HTERT RPE-1 (cell line): Measurements from ENCODE around the gene TANGO6.

Experiments
- in situ Hi-C: fragments of 300-500 bp; cut with MboI; formaldehyde crosslinking; loops from 4 replicates; pipeline ENCODE4 v1.14.3; 2020; ENCODE audit warnings: low sequenced_read_pairs

The TANGO6 gene

GRCh38 chr16:68907297-68907696, 64.0 kb downstream of the TANGO6 start:
- in situ Hi-C loops = no loop called here

GRCh38 chr16:68907781-68908181, 64.5 kb downstream of the TANGO6 start:
- in situ Hi-C loops = no loop called here

GRCh38 chr16:68909099-68909733, 65.9 kb downstream of the TANGO6 start:
- in situ Hi-C loops = no loop called here

- in situ Hi-C loops = no loop called here
These were observed 66.7 kb downstream of the TANGO6 start for GRCh38 chr16:68910051-68910450.

- in situ Hi-C loops = no loop called here
These were observed 72.3 kb downstream of the TANGO6 start for GRCh38 chr16:68915589-68915988.

- in situ Hi-C loops = no loop called here
These were observed 74.2 kb downstream of the TANGO6 start for GRCh38 chr16:68917541-68917940.

- in situ Hi-C loops = no loop called here
These were observed 77.0 kb downstream of the TANGO6 start for GRCh38 chr16:68920349-68920748.

GRCh38 chr16:68921637-68922036, 78.3 kb downstream of the TANGO6 start:
- in situ Hi-C loops = no loop called here

GRCh38 chr16:68923116-68923515, 79.8 kb downstream of the TANGO6 start:
- in situ Hi-C loops = no loop called here

GRCh38 chr16:68927018-68927417, 83.7 kb downstream of the TANGO6 start:
- in situ Hi-C loops = no loop called here

GRCh38 chr16:68931196-68931595, 87.9 kb downstream of the TANGO6 start:
- in situ Hi-C loops = no loop called here

GRCh38 chr16:68934402-68934801, 91.1 kb downstream of the TANGO6 start:
- in situ Hi-C loops = no loop called here

GRCh38 chr16:68935008-68935407, 91.7 kb downstream of the TANGO6 start:
- in situ Hi-C loops = no loop called here

GRCh38 chr16:68936736-68937631, 93.7 kb downstream of the TANGO6 start:
- in situ Hi-C loops = no loop called here

GRCh38 chr16:68939692-68940320, 96.5 kb downstream of the TANGO6 start:
- in situ Hi-C loops = no loop called here

- in situ Hi-C loops = no loop called here
These were observed 97.5 kb downstream of the TANGO6 start for GRCh38 chr16:68940816-68941215.

- in situ Hi-C loops = no loop called here
These were observed 100.6 kb downstream of the TANGO6 start for GRCh38 chr16:68943961-68944360.

GRCh38 chr16:68948230-68948910, 105.0 kb downstream of the TANGO6 start:
- in situ Hi-C loops = no loop called here

GRCh38 chr16:68951991-68952877, 108.9 kb downstream of the TANGO6 start:
- in situ Hi-C loops = no loop called here

- in situ Hi-C loops = no loop called here
These were observed 111.7 kb downstream of the TANGO6 start for GRCh38 chr16:68954911-68955635.
